Memory B cell (primary cell): ENCODE results near the gene KHK.
A peak's percentile ranks its signal among the peaks of the same experiment; 100 is the strongest.
"Not testable (repeated sequence)": the region's sequence is repeated elsewhere in the genome, so short reads cannot be mapped to it uniquely, and the experiment has no call there.

ENCODE experiments used
- ATAC-seq: fragments of 150-1000 bp; cut with Tn5 transposase; 2 replicates; pipeline ENCODE4 v1.10.0; 2021; ENCODE audit warnings: low read depth, mild to moderate bottlenecking, moderate library complexity
- DNase-seq, 2 donors: peaks; one replicate each; pipeline ENCODE4 v3.0.0; 2022; ENCODE audit warnings: low spot score in 2 of 2
- H3K27ac Mint-ChIP-seq: one replicate; pipeline ENCODE4 v1.8.0; 2022; ENCODE audit warnings: mild to moderate bottlenecking, moderate library complexity, mixed read lengths
- H3K27me3 Mint-ChIP-seq: one replicate; pipeline ENCODE4 v1.8.0; 2022; ENCODE audit warnings: mixed read lengths
- H3K36me3 Mint-ChIP-seq: one replicate; pipeline ENCODE4 v1.8.0; 2022; ENCODE audit warnings: mild to moderate bottlenecking, mixed read lengths
- H3K4me1 Mint-ChIP-seq: one replicate; pipeline ENCODE4 v1.8.0; 2022; ENCODE audit warnings: mixed read lengths
- H3K4me3 Mint-ChIP-seq: one replicate; pipeline ENCODE4 v1.8.0; 2022; ENCODE audit warnings: mild to moderate bottlenecking, moderate library complexity, mixed read lengths
- H3K9me3 Mint-ChIP-seq: one replicate; pipeline ENCODE4 v1.8.0; 2022; ENCODE audit warnings: mixed read lengths

Gene KHK

DNA sequence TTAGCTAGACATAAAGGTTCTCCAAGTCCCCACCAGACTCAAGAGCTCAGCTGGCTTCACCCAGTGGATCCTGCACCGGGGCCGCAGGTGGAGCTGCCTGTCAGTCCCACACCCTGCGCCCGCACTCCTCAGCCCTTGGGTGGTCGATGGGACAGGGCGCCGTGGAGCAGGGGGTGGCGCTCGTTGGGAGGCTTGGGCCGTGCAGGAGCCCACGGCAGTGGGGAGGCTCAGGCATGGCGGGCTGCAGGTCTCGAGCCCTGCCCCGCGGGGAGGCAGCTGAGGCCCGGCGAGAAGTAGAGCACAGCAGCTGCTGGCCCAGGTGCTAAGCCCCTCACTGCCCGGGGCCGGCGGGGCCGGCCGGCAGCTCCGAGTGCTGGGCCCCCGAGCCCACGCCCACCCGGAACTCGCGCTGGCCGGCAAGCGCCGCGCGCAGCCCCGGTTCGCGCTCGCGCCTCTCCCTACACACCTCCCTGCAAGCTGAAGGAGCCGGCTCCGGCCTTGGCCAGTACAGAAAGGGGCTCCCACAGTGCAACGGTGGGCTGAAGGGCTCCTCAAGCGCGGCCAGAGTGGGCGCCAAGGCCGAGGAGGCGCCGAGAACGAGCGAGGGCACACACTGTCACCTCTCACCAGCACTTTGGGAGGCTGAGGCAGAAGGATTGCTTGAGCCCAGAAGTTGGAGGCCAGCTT lies 25.0 kb downstream of the KHK start:
- H3K27me3 Mint-ChIP-seq, H3K9me3 Mint-ChIP-seq, H3K27ac Mint-ChIP-seq, ATAC-seq, H3K36me3 Mint-ChIP-seq, H3K4me3 Mint-ChIP-seq, DNase-seq, H3K4me1 Mint-ChIP-seq: not testable (repeated sequence)

DNA sequence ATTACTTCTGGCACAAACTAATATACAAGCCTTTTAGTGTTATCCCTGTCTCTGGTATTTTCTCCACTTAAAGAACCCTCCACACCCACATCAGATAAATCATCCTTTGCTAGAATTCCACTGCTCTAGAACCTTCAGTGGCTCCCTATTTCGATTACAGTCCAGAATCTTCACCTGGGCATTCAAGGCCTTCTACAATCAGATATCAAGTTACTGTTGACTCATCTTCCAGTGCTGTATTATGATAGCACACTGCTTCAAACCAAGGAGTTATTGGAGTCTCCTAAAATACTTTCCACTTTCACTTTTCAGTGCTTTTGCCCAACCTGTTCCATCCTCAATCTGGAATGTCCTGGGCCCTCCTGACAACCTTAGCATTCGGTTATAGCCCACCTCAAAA lies 28.9 kb downstream of the KHK start:
- Mint-ChIP-seq H3K36me3 (no peaks in the 10 kb centered on the region), H3K27me3 (peaks cover 17% of the 10 kb centered on the region), H3K4me1 (peaks cover 5% of the 10 kb centered on the region), H3K27ac (no peak overlapping the region), H3K4me3 (no peak overlapping the region), H3K9me3 (no peaks in the 10 kb centered on the region)
- ATAC-seq: no peak
- DNase-seq: no peak

DNA sequence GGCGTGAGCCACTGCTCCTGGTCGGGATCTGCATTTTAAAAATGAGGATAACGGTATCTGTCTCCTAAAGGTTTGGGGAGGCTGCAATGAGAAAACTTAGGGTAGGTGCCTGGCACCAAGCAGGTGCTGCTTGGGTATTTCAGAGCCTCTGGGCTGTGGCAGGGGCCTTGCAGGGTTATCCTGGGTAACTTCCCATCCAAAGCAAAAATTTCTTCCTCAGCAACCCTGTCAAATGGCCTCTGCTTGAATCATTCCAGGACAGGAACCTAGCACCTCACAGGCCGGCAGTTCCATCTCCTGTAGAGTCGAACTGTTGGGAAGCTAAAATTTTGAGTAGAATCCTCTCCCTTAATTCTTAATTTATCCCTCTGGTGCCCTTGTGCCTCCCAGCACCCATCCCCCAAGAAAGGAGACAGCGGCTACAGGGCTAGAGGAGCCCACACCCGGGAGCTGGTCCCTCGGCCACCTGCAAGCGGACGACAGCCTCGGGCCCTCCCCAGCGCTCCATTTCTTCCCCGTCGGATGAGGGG lies 31.5 kb downstream of the KHK start:
- no peaks in the 10 kb centered on the region for H3K36me3 Mint-ChIP-seq
- peaks cover 18% of the 10 kb centered on the region for H3K27me3 Mint-ChIP-seq
- no peak overlapping the region for H3K27ac Mint-ChIP-seq
- ATAC-seq (no peak), DNase-seq (no peak)
- H3K4me3 Mint-ChIP-seq: no peak overlapping the region
- H3K4me1 Mint-ChIP-seq: peaks cover 7% of the 10 kb centered on the region
- H3K9me3 Mint-ChIP-seq: no peaks in the 10 kb centered on the region

DNA sequence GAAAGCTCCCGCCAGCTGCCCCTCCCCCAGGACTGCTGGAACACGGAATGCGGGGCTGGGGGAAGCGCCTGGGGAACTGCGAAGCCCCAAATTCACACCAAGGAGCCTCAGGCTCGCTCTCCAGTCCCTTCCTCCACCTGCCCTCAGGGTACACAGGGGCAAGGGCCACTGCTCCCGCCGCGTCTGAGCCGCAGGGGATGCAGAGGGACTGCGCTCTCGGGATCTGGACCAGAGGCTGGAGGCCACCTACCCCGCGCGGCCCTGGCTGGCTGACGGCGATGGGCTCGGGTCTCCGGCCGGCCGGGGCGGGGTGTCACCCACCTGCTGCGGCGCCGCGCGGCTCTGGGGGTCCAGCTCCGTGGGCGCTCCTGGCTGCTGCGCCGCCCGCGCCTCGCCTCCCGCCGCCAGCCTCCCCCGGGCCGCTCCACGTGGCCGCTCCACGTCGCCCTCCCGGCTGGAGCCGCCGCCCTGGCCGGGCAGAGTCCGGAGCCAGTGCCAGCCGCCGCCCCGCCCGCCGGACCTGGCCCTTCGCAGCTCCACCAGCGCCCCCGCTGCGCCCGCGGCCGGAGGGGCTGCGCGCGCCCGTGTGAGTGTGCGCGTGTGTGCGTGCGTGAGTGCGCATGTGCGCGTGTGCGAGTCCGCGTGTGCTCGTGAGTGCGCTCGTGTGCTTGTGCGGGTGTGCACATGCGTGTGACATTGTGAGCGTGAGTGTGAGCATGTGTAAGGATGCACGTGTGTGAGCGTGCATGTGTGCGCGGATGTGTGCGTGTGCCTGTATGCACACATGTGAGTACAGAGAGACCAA lies 32.2 kb downstream of the KHK start, which contains the start of gene CGREF1:
Gene CGREF1 (minus strand): TSS at position 604 of the 805 bp plus-strand sequence. CDS start 14,762 bp downstream, outside the sequence.
- DNase-seq: no peak
- H3K9me3 Mint-ChIP-seq: no peaks in the 10 kb centered on the region
- peaks cover 18% of the 10 kb centered on the region for H3K27me3 Mint-ChIP-seq
- no peaks in the 10 kb centered on the region for H3K36me3 Mint-ChIP-seq
- peak within 1 kb of the TSS; percentile 75 for H3K4me3 Mint-ChIP-seq
- H3K27ac Mint-ChIP-seq: no peak within 1 kb of the TSS
- peaks cover 11% of the 10 kb centered on the region for H3K4me1 Mint-ChIP-seq
- peak; percentile 13 for ATAC-seq

DNA sequence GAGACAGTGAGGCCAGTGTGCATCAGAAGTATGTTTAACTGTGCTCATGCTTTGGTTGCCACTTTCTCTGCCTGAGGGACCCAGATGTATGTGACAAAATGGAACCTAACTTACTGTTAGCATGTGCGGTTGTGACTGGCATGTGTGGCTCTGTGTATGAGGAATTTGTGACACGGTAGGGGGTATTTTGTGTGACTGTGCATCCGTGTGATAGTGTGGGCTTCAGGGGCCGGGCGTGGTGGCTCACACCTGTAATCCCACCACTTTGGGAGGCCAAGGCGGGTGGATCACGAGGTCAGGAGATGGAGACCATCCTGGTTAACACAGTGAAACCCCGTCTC lies 32.7 kb downstream of the KHK start:
- not testable (repeated sequence) for H3K27ac Mint-ChIP-seq, ATAC-seq, DNase-seq, H3K9me3 Mint-ChIP-seq, H3K36me3 Mint-ChIP-seq
- Mint-ChIP-seq H3K27me3 (peaks cover 17% of the 10 kb centered on the region), H3K4me3 (peak overlapping the region; percentile 75), H3K4me1 (peaks cover 15% of the 10 kb centered on the region)

DNA sequence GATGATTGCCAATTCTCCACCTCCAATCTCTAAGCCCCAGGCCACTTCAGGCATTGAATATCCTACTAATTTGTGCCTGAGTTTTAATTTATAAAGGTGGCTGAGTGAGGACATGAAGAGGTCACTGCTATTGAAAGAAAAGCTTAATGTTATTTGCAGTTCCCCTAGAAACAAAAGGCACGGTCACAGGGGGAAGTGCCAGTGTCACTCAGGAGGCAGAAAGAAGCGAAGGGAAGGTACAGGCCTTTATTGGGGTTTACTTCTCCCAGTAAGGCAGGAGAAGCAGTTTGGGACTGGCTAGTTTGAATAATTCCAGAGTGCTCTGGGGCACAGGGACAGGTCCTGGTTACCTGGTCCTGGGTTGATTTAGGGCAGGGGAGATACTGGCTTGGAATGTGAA lies 35.3 kb downstream of the KHK start:
- Mint-ChIP-seq H3K36me3 (no peaks in the 10 kb centered on the region), H3K4me1 (peaks cover 15% of the 10 kb centered on the region), H3K9me3 (no peaks in the 10 kb centered on the region), H3K27ac (no peak overlapping the region), H3K4me3 (peak overlapping the region; percentile 11), H3K27me3 (peaks cover 13% of the 10 kb centered on the region)
- ATAC-seq: no peak
- DNase-seq: no peak

DNA sequence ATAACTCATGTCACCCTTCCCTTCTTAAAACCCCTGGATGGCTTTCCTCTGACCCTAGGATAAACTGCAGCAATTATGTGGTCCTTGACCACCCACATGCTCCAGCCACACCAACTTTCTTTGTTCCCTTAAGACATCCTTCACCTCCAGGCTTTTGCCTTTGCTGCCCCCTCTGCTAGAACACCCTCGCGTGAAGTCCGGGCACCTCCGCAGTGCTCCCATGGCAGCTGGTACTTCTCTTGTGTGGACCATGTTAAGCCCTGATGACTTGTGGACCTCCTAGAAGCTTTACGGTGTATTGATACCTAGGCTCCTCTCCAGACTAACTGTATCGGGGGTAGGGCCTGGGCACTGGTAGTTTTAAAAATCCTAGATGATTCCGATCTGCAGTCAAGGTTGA lies 36.2 kb downstream of the KHK start:
- Mint-ChIP-seq H3K9me3 (no peaks in the 10 kb centered on the region), H3K27me3 (peaks cover 13% of the 10 kb centered on the region)
- ATAC-seq: no peak

DNA sequence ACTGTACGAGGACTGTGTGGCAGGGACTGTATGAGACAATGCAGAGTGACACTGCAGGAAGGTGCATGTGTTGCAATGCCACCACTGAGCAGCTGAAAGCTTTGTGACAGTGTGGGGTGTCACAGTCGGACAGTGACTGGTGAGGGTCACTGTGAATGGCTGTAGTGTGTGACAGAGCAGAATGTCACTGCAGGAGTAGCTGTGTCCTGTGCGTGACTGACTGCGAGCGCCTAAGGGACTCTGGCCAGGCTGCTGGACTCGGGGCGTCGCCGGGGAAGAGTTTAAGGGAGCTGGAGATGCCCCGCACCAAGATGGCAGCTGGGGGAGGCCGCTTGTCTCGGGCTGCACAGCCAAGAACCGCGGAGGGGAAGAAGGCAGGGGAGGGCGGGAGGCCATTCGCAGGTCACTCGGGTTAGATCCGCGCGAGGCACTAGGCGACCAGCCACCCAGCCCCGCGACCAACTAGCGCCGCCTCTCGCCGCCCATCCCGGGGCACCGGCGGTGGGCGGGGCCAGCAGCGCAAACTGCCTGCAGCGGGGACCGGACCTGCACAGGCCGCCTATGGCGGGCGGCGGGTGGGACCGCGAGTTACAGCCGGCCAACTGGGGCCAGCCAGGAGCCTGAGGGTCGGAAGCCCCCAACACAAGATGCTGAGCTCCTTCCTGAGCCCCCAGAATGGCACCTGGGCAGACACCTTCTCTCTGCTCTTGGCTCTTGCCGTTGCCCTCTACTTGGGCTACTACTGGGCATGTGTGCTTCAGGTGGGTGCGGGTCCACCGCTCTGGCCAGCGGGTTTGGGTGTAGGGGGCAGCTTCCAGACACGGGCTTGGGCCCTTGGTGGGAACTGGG lies 37.0 kb downstream of the KHK start, which contains the start of gene ABHD1:
Gene ABHD1 (plus strand): TSS at position 514 of the 849 bp plus-strand sequence. CDS start 134 bp downstream, at position 648.
- peak; percentile 44 to 60 for DNase-seq
- Mint-ChIP-seq H3K27me3 (peaks cover 13% of the 10 kb centered on the region), H3K36me3 (no peaks in the 10 kb centered on the region), H3K27ac (no peak within 1 kb of the TSS), H3K4me3 (peak within 1 kb of the TSS; percentile 90), H3K4me1 (peaks cover 15% of the 10 kb centered on the region), H3K9me3 (no peaks in the 10 kb centered on the region)
- ATAC-seq: peak; percentile 77

More for the DNA sequence above, 36.2 kb downstream of the KHK start:
- no peak for DNase-seq
- Mint-ChIP-seq H3K27ac (no peak overlapping the region), H3K4me3 (peak overlapping the region; percentile 90), H3K36me3 (no peaks in the 10 kb centered on the region), H3K4me1 (peaks cover 15% of the 10 kb centered on the region)

DNA sequence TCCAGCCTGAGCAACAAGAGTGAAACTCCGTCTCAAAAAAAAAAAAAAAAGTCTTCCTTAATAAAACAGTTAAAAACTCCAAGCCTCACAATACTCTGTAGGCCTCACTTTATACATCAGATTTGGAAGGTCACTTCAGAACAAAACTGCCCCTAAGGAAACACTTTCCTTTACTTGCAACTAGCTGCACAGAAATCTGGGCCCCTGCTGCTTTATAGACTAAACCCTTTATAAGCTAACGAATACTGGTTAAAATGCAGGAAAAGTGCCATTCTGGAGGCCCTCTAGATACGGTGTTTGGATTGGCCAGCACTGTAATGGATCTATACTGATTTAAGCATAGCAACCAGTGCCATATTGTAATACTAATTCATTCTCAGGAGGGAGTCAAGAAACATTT lies 38.5 kb downstream of the KHK start:
- H3K36me3 Mint-ChIP-seq: peaks cover 4% of the 10 kb centered on the region
- DNase-seq (no peak), ATAC-seq (no peak)
- H3K4me3 Mint-ChIP-seq: no peak overlapping the region
- H3K27ac Mint-ChIP-seq: no peak overlapping the region
- peaks cover 17% of the 10 kb centered on the region for H3K4me1 Mint-ChIP-seq
- no peaks in the 10 kb centered on the region for H3K9me3 Mint-ChIP-seq
- peaks cover 3% of the 10 kb centered on the region for H3K27me3 Mint-ChIP-seq

DNA sequence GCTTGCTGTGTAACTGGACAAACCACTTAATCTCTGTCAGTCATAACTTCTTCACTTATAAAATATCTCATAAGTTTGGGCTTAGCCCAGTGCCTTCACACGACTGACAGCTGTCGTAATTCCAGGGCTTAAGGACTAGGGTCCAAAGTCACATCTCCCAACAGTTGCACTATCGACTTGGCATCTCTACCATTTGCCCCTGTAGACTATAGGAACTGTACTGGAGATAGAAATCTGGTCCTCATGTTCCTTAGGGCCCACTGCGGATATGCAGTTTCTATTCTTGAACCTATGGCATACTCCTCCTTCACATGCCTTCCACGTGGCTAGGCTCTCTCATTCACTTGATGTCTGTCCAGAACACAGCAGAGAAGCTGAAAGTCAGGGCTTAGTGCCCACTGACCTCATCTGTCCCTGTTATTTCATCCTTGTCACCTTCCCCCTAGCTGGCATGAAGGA lies 39.7 kb downstream of the KHK start:
- Mint-ChIP-seq H3K27ac (no peak overlapping the region), H3K36me3 (peaks cover 7% of the 10 kb centered on the region), H3K4me1 (peaks cover 18% of the 10 kb centered on the region), H3K4me3 (no peak overlapping the region), H3K9me3 (no peaks in the 10 kb centered on the region), H3K27me3 (no peaks in the 10 kb centered on the region)
- DNase-seq: no peak
- no peak for ATAC-seq

DNA sequence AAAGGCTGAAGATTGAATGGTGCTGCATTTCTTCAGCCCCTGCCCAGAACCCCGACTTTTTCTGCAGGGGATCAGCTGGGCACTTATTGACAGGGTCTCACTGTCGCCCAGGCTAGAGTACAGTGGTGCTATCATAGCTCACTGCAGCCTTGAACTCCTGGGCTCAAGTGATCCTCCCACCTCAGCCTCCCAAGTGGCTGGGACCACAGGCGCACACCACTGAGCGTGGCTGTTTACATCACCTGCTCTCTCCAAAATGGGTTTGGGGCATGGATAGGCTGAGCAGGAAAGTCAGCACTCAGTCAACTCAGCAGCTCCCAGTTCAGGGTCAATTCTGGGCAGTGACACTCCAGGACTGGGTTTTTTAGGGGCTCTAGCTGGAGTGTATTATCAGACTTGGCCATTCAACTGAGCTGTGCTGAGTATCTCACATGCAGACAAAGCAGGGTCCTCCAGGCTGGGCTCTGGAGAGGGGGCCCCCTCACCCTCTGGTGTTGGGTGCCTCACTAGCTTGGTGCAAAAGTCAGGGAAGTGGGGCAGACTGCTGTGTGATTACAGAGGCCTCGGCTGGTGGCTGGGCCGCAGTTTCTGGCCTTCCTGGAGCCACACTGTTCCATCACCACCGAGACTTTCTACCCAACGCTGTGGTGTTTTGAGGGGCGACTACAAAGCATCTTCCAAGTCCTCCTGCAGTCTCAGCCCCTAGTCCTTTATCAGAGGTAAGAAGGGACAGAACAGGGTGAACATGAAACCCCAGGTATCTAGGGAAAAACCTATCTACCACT lies 41.5 kb downstream of the KHK start:
- no peak for ATAC-seq
- DNase-seq: no peak

DNA sequence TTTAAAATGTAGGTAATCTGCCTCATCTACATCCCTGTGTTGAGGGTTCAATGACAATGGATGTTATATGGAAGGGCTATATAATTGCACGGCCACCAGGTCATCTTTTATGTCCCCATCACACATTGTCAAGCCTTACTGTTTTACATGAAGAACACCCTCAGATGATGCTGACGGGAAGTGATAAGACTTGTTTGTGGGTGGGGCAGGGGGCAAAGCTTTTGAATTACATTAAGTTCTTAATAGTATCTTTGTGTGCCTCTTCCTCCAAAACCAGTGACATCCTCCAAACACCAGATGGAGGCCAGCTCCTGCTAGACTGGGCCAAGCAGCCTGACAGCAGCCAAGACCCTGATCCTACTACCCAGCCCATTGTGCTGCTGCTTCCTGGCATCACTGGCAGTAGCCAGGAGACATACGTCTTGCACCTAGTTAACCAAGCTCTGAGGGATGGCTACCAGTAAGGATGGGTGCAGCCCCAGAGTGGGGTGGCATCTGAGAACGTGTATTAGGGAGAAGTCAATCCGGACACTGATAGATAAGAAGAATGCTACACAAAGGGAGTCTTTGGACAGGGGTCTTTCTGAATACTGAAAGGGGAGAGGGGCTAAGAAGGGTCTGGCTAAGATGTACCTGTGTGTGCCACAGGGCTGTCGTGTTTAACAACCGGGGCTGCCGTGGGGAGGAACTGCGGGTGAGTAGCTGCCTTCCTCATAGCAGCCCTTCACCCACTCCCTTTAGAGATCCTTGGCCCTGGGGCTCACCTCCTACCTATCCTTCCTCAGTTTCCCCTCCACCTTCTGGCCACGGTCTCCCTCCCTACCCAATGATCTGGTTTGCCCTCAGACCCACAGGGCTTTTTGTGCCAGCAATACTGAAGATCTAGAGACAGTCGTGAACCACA lies 42.3 kb downstream of the KHK start:
- DNase-seq (no peak), ATAC-seq (no peak)
- no peaks in the 10 kb centered on the region for H3K9me3 Mint-ChIP-seq
- H3K27me3 Mint-ChIP-seq: no peaks in the 10 kb centered on the region
- H3K4me1 Mint-ChIP-seq: peaks cover 23% of the 10 kb centered on the region
- H3K4me3 Mint-ChIP-seq: no peak overlapping the region
- peak overlapping the region; percentile 14 for H3K27ac Mint-ChIP-seq
- peaks cover 13% of the 10 kb centered on the region for H3K36me3 Mint-ChIP-seq

More for the DNA sequence above, 41.5 kb downstream of the KHK start:
- Mint-ChIP-seq H3K27me3 (no peaks in the 10 kb centered on the region), H3K4me3 (no peak overlapping the region), H3K4me1 (peaks cover 21% of the 10 kb centered on the region), H3K9me3 (no peaks in the 10 kb centered on the region), H3K27ac (peak overlapping the region; percentile 14), H3K36me3 (peaks cover 12% of the 10 kb centered on the region)
